GM19452 (cell line): Measurements from ENCODE around the gene CD209.

ENCODE experiments used
- ATAC-seq: cut with Tn5 transposase; IDR thresholded peaks from one replicate; pipeline ENCODE4 v1.9.1; 2021; ENCODE audit not compliant: unreplicated experiment

Gene CD209

GRCh38 chr19:7709932-7710460 lies 37.3 kb downstream of the CD209 start:
- no peak for ATAC-seq

GRCh38 chr19:7706955-7707456 lies 40.3 kb downstream of the CD209 start:
- no peak for ATAC-seq

GRCh38 chr19:7706188-7706954 lies 41.0 kb downstream of the CD209 start:
- ATAC-seq = no peak

DNA sequence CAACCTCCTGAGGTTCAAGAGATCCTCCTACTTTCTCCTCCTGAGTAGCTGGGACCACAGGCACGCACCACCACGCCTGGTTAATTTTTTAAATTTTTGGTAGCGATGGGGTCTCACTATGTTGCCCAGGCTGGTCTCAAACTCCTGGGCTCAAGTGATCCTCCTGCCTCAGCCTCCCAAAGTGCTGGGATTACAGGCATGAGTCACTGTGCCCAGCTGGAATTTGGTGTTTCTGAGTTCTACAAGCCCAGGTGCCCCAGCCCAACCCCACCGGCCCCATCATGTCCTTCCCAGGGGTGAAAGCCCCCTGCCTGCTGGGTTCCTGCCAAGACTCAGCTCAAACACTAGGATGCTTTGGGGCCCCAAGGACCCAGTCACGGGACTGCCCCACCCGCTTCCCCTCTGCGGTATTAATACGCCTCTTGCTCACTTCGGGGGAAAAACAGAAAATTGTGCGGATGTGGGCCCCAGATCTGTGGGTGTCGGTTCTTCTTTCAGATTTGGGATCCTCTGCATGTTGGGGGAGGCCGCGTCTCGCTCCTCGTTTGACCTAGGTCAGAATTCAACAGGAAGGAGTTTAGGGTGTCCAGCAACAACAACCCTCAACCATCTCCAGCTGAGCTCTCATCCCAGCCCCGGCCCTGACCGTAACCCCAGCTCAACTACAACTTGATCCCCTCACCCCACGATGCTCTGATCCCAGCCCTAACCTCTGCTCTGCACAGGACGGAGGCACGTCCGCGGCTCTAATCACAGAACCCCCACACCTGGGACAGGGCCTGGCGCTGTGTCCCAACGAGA lies 41.7 kb downstream of the CD209 start:
- ATAC-seq = peak; percentile 51

DNA sequence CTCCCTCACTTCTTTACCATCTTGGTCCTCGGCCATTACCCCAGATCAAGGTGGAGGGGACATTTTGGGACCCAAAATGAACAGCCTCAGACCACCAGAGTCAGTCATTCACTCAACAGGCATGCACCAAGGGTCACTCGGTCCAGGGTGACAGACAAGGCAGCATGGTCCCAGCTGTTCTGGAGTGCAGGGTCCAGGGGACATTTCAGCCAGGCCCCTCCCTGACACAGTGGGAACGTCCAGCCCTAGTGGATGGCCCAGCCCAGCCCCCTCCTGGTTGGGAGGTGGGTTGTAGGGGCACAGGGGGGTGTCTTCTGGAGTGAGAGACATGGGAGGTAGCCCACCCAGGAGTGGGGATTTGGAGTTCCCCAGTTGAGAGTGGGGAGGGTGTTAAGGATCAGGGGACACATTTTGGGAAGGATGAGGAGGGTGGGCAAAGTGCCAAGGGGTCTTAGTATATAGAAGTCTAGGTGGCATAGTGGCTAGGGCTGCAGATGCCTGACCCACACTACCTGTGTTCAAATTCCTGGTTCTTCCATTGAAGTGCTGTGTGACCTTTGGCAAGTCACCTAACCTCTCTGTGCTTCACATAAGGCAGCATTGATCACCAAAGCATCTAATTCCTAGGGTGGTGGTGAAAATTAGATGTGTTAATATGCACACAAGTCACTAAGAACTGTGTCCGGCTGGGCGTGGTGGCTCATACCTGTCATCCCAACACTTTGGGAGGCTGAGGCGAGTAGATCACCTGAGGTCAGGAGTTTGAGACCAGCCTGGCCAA lies 42.9 kb downstream of the CD209 start:
- no peak for ATAC-seq

DNA sequence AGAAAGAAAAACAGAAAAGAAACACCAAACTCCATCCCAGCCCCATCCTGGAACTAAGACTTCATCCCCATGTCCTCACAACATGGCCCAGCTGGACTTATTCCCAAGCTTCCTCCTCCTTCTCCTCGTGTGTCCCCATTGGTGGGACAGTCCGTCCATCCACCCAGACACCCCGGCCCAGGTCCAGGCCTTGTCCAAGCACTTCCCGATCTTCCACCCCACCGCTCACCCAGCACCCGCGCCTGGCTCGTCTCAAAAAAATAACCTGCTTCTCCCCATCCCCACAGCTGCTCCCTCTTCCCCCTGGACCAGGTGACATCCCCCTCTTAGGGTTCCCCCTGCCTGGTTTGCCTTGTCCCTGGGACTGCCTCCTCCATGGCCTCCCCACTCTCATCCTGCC lies 44.0 kb downstream of the CD209 start:
- no peak for ATAC-seq

GRCh38 chr19:7701654-7702457 lies 45.5 kb downstream of the CD209 start, which contains the start of gene FCER2:
Gene FCER2 (minus strand): TSS chr19:7702131. CDS start chr19:7699760, 2,371 bp downstream.
- peak; percentile 48 for ATAC-seq

GRCh38 chr19:7701049-7701653 lies 46.2 kb downstream of the CD209 start:
- ATAC-seq = no peak

GRCh38 chr19:7699417-7700401 lies 47.6 kb downstream of the CD209 start:
- ATAC-seq = no peak

DNA sequence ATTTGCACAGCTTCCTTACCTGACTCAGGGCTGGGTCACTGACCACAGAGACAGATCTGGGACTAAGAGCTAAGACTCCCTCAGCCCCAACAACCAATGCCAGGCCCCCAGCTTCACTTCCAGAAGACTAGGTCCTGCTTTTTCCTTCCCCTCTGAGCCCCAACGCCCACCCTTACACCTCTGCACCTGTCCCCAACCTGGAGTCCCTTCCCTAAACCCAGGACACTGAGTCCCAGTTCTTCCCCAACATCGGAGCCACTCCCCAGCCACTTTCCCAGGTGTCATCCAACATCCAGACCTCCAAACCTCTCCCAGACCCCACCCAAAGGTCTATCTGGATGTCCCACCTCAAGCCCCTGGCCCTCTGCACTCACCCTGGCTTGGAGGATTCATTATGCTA lies 48.3 kb downstream of the CD209 start:
- no peak for ATAC-seq

GRCh38 chr19:7698583-7698982 lies 48.8 kb downstream of the CD209 start:
- ATAC-seq = no peak

DNA sequence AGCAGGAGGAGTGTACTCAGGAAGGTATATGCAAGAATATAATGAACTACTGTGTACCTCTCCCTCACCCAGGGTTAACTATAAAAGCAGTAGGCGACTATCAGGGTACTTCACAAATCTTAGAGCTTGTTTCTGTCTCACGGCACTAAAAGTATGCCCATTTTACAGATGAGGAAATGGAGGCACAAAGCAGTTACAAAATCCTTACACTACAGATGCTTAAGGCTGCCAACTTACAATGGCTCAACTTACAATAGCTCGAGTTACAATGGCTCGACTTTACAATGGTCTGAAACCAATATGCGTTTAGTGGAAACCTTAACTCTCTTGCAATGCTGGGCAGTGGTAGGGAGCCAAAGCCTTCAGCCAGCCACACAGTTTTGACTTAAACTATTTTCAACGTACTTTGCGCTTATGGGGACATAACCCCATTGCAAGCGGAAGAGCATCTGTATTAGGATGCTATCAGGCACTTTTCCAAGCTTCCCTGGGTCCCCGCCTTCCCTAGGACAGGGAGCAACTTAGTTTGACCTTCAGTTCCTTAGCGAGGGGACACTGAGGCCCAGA lies 49.5 kb downstream of the CD209 start:
- ATAC-seq = no peak

GRCh38 chr19:7694499-7694898 lies 52.8 kb downstream of the CD209 start:
- ATAC-seq = no peak

GRCh38 chr19:7692417-7693088 lies 54.8 kb downstream of the CD209 start:
- ATAC-seq = no peak

- ATAC-seq = no peak
Measured at GRCh38 chr19:7691497-7691896, 55.8 kb downstream of the CD209 start.

DNA sequence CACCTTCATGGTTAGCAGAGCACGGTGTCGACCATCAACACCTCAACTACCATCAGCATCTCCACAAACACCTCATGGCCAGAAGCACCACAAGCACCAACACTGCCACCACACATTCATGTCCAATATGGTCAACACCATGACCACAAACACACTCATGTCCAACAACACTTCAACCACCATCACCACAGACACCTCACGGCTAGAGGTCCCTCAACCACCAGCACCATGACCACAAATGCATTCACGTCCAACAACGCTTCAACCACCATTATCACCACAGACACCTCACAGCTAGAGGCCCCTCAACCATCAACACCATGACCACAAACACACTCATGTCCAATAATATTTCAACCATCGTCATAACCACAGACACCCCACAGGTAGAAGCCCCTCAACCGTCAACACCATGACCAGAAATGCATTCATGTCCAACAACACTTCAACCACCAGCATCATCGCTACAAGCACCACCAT lies 56.5 kb downstream of the CD209 start:
- no peak for ATAC-seq
